DND-41 (cell line): ENCODE results near the gene PLEKHG3.

ENCODE experiments used
- ATAC-seq: fragments of 200-7000 bp; cut with Tn5 transposase; 3 replicates; pipeline ENCODE4 v1.9.1; 2021; ENCODE audit warnings: low read depth; ENCODE audit not compliant: insufficient read depth
- DNase-seq: peaks from one replicate; pipeline ENCODE4 v3.0.0-alpha.2; 2020
- H2AFZ ChIP-seq: 2 replicates; pipeline ENCODE4 v1.6.0; 2012; ENCODE audit warnings: low read depth, low read length
- H3K27ac ChIP-seq: 2 replicates; pipeline ENCODE4 v1.5.1; 2012; ENCODE audit warnings: low read length, inconsistent platforms
- H3K27me3 ChIP-seq: fragments of 200-600 bp; sonication (generic); 2 replicates; pipeline ENCODE4 v1.6.0; 2012; ENCODE audit warnings: low read length, mild to moderate bottlenecking, inconsistent platforms; ENCODE audit not compliant: insufficient read depth, poor library complexity
- H3K36me3 ChIP-seq: 2 replicates; pipeline ENCODE4 v1.5.1; 2012; ENCODE audit warnings: low read length, inconsistent platforms; ENCODE audit not compliant: insufficient read depth
- H3K4me1 ChIP-seq: 2 replicates; pipeline ENCODE4 v1.5.1; 2012; ENCODE audit warnings: mild to moderate bottlenecking, low read length; ENCODE audit not compliant: insufficient read depth
- H3K4me2 ChIP-seq: 2 replicates; pipeline ENCODE4 v1.6.0; 2012; ENCODE audit warnings: mild to moderate bottlenecking, moderate library complexity, low read length, inconsistent platforms; ENCODE audit not compliant: insufficient read depth
- H3K4me3 ChIP-seq, 2 experiments: fragments of 200-600 bp in 1 of 2; shearing (Covaris generic) in 1 of 2; 2 replicates each; pipeline ENCODE4 v1.5.1; 2012 to 2016; ENCODE audit warnings: inconsistent platforms in 2 of 2, low read length in 2 of 2, mild to moderate bottlenecking in 2 of 2, low read depth in 1 of 2, moderate library complexity in 1 of 2
- H3K79me2 ChIP-seq: 2 replicates; pipeline ENCODE4 v1.6.0; 2012; ENCODE audit warnings: low read length, inconsistent platforms; ENCODE audit not compliant: insufficient read depth
- H3K9ac ChIP-seq: 2 replicates; pipeline ENCODE4 v1.6.0; 2012; ENCODE audit warnings: low read depth, mild to moderate bottlenecking, inconsistent platforms, low read length, moderate library complexity
- H3K9me3 ChIP-seq: 2 replicates; pipeline ENCODE4 v1.5.1; 2012; ENCODE audit warnings: low read length, moderate library complexity, mild to moderate bottlenecking, inconsistent platforms; ENCODE audit not compliant: insufficient read depth, severe bottlenecking
- H4K20me1 ChIP-seq: 2 replicates; pipeline ENCODE4 v1.6.0; 2012; ENCODE audit warnings: low read length; ENCODE audit not compliant: insufficient read depth
- CTCF ChIP-seq: IDR thresholded peaks from 2 replicates; pipeline ENCODE4 v1.5.1; 2012; ENCODE audit warnings: borderline replicate concordance, low read length, moderate library complexity, mild to moderate bottlenecking; ENCODE audit not compliant: poor library complexity, severe bottlenecking; ENCODE audit errors: extremely low read depth
- EZH2 ChIP-seq: IDR thresholded peaks from 3 replicates; pipeline ENCODE4 v1.6.1; 2012; ENCODE audit warnings: borderline replicate concordance, low read depth, mild to moderate bottlenecking, moderate library complexity, low read length, inconsistent platforms; ENCODE audit not compliant: severe bottlenecking

PLEKHG3 gene

GRCh38 chr14:64761441-64762043, 57.3 kb downstream of the PLEKHG3 start:
- no peak for ATAC-seq
- Histone ChIP-seq H2AFZ (no peak overlapping the region), H3K27me3 (peaks cover 4% of the 10 kb centered on the region), H3K4me2 (no peak overlapping the region), H3K27ac (no peak overlapping the region), H4K20me1 (peaks cover 4% of the 10 kb centered on the region; the same call in 1 of the 2 replicates), H3K9me3 (no peaks in the 10 kb centered on the region), H3K79me2 (no peaks in the 10 kb centered on the region), H3K4me3 (no peak overlapping the region), H3K36me3 (no peaks in the 10 kb centered on the region), H3K9ac (no peak overlapping the region), H3K4me1 (0 out of 2 replicates have a peak, but pooled peaks cover 3% of the 10 kb centered on the region)
- no peak for DNase-seq
- no peak for TF ChIP-seq CTCF
- no peak for TF ChIP-seq EZH2

- Histone ChIP-seq H3K9ac (no peak overlapping the region), H3K36me3 (no peaks in the 10 kb centered on the region), H3K27ac (no peak overlapping the region), H3K4me1 (0 out of 2 replicates have a peak, but pooled peaks cover 3% of the 10 kb centered on the region), H3K79me2 (no peaks in the 10 kb centered on the region), H3K4me3 (no peak overlapping the region), H2AFZ (no peak overlapping the region), H4K20me1 (peaks cover 4% of the 10 kb centered on the region; the same call in 1 of the 2 replicates), H3K9me3 (no peaks in the 10 kb centered on the region), H3K4me2 (no peak overlapping the region), H3K27me3 (no peaks in the 10 kb centered on the region)
- no peak for ATAC-seq
- no peak for TF ChIP-seq EZH2
- no peak for TF ChIP-seq CTCF
- peak; percentile 30 for DNase-seq
Observed at GRCh38 chr14:64762044-64763034, 58.1 kb downstream of the PLEKHG3 start.

GRCh38 chr14:64763085-64763782, 59.0 kb downstream of the PLEKHG3 start:
- Histone ChIP-seq H3K4me2 (no peak overlapping the region), H3K9ac (no peak overlapping the region), H3K27ac (no peak overlapping the region), H3K4me1 (0 out of 2 replicates have a peak, but pooled peaks cover 3% of the 10 kb centered on the region), H3K27me3 (no peaks in the 10 kb centered on the region), H3K9me3 (no peaks in the 10 kb centered on the region), H3K79me2 (no peaks in the 10 kb centered on the region), H3K36me3 (no peaks in the 10 kb centered on the region), H2AFZ (no peak overlapping the region), H3K4me3 (no peak overlapping the region), H4K20me1 (peaks cover 4% of the 10 kb centered on the region; the same call in 1 of the 2 replicates)
- ATAC-seq, result no peak
- no peak for DNase-seq
- TF ChIP-seq EZH2 (no peak), CTCF (no peak)
